ENCODE results near the gene TOR4A. TPM values are rescaled to one million over a fixed set of nuclear protein-coding genes. Genes with fewer than 3 reads are reported as not detected.

TOR4A gene
- total and polyA plus RNA-seq, 9 of the 15 experiments (the other 6 are each of a cell fraction or from before 2014, with no cell fraction given), result 3.9 to 49.2 (median 8.8) TPM

DNA sequence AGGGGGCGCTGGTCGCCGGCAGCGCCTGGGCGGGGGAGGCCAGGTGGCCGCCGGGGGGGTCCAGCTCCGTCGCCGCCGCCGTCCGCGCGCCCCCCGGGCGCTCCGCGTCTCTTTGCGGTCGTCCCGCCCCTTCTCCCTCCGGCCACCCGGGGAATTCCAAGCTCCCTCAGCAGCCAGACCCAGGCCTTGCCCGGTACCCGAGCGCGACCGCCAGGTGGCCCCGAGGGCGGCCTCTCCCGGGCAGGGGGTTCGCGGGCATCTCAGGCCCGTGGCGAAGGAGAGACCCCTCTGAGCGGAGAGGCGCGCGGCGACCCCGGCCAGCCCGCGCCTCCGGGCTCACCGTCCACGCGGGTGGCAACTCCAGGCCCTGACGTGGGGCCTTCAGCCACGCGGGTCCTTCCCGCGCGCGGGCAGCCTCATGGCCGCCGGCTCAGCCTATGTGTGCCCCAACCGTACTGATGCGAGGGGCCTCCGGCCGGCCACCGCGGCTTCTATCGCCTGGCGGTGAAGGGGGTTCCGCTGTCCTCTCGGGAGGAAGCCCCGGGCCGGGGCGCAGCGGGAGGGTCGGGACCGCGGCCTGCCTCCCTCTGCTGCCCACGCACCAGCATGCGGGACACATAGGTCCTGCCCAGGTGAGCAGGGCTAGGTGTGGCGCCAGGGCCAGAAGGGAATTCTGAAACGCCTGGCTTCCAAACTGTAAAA, 25.1 kb downstream of the TOR4A start (continued):
- TF ChIP-seq, protein P1, sequence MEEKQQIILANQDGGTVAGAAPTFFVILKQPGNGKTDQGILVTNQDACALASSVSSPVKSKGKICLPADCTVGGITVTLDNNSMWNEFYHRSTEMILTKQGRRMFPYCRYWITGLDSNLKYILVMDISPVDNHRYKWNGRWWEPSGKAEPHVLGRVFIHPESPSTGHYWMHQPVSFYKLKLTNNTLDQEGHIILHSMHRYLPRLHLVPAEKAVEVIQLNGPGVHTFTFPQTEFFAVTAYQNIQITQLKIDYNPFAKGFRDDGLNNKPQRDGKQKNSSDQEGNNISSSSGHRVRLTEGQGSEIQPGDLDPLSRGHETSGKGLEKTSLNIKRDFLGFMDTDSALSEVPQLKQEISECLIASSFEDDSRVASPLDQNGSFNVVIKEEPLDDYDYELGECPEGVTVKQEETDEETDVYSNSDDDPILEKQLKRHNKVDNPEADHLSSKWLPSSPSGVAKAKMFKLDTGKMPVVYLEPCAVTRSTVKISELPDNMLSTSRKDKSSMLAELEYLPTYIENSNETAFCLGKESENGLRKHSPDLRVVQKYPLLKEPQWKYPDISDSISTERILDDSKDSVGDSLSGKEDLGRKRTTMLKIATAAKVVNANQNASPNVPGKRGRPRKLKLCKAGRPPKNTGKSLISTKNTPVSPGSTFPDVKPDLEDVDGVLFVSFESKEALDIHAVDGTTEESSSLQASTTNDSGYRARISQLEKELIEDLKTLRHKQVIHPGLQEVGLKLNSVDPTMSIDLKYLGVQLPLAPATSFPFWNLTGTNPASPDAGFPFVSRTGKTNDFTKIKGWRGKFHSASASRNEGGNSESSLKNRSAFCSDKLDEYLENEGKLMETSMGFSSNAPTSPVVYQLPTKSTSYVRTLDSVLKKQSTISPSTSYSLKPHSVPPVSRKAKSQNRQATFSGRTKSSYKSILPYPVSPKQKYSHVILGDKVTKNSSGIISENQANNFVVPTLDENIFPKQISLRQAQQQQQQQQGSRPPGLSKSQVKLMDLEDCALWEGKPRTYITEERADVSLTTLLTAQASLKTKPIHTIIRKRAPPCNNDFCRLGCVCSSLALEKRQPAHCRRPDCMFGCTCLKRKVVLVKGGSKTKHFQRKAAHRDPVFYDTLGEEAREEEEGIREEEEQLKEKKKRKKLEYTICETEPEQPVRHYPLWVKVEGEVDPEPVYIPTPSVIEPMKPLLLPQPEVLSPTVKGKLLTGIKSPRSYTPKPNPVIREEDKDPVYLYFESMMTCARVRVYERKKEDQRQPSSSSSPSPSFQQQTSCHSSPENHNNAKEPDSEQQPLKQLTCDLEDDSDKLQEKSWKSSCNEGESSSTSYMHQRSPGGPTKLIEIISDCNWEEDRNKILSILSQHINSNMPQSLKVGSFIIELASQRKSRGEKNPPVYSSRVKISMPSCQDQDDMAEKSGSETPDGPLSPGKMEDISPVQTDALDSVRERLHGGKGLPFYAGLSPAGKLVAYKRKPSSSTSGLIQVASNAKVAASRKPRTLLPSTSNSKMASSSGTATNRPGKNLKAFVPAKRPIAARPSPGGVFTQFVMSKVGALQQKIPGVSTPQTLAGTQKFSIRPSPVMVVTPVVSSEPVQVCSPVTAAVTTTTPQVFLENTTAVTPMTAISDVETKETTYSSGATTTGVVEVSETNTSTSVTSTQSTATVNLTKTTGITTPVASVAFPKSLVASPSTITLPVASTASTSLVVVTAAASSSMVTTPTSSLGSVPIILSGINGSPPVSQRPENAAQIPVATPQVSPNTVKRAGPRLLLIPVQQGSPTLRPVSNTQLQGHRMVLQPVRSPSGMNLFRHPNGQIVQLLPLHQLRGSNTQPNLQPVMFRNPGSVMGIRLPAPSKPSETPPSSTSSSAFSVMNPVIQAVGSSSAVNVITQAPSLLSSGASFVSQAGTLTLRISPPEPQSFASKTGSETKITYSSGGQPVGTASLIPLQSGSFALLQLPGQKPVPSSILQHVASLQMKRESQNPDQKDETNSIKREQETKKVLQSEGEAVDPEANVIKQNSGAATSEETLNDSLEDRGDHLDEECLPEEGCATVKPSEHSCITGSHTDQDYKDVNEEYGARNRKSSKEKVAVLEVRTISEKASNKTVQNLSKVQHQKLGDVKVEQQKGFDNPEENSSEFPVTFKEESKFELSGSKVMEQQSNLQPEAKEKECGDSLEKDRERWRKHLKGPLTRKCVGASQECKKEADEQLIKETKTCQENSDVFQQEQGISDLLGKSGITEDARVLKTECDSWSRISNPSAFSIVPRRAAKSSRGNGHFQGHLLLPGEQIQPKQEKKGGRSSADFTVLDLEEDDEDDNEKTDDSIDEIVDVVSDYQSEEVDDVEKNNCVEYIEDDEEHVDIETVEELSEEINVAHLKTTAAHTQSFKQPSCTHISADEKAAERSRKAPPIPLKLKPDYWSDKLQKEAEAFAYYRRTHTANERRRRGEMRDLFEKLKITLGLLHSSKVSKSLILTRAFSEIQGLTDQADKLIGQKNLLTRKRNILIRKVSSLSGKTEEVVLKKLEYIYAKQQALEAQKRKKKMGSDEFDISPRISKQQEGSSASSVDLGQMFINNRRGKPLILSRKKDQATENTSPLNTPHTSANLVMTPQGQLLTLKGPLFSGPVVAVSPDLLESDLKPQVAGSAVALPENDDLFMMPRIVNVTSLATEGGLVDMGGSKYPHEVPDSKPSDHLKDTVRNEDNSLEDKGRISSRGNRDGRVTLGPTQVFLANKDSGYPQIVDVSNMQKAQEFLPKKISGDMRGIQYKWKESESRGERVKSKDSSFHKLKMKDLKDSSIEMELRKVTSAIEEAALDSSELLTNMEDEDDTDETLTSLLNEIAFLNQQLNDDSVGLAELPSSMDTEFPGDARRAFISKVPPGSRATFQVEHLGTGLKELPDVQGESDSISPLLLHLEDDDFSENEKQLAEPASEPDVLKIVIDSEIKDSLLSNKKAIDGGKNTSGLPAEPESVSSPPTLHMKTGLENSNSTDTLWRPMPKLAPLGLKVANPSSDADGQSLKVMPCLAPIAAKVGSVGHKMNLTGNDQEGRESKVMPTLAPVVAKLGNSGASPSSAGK (IDR thresholded peaks at IDR 0.05), result peak; percentile 94
- TF ChIP-seq KAT7 (CRISPR knock-in tag; IDR thresholded peaks at IDR 0.05; ENCODE audit: borderline replicate concordance) (peak; percentile 62; the same call in 1 of the 2 replicates), FOXP1 (CRISPR knock-in tag; IDR thresholded peaks at IDR 0.05) (peak; percentile 92), POLR2A (conservative IDR thresholded peaks at IDR 0.05) (peak; percentile 49; the same call in 1 of the 2 replicates), ZFPM2 (CRISPR knock-in tag; IDR thresholded peaks at IDR 0.05) (no peak), GABPB1 (CRISPR knock-in tag; IDR thresholded peaks at IDR 0.05) (peak; percentile 77; the same call in 1 of the 2 replicates), SMC3 (conservative IDR thresholded peaks at IDR 0.05; ENCODE audit: insufficient read depth, low read depth, low read length) (peak; percentile 24; the same call in 1 of the 2 replicates), ZNF316 (IDR thresholded peaks at IDR 0.05) (no peak), SRSF7 (optimal IDR thresholded peaks at IDR 0.05; ENCODE audit: low read depth, low read length) (peak; percentile 89), SMARCB1 (IDR thresholded peaks at IDR 0.05; ENCODE audit: insufficient read length, low read depth) (no peak), POLR2AphosphoS2 (IDR thresholded peaks at IDR 0.05; ENCODE audit: low read length) (no peak), RAD21 (CRISPR knock-in tag; conservative IDR thresholded peaks at IDR 0.05 in 1 of 2, IDR thresholded peaks at IDR 0.05 in 1 of 2) (0 out of 4 replicates have a peak, but pooled peaks of 1 of the 2 experiments have one; percentile 27)
- TF ChIP-seq, protein P2, sequence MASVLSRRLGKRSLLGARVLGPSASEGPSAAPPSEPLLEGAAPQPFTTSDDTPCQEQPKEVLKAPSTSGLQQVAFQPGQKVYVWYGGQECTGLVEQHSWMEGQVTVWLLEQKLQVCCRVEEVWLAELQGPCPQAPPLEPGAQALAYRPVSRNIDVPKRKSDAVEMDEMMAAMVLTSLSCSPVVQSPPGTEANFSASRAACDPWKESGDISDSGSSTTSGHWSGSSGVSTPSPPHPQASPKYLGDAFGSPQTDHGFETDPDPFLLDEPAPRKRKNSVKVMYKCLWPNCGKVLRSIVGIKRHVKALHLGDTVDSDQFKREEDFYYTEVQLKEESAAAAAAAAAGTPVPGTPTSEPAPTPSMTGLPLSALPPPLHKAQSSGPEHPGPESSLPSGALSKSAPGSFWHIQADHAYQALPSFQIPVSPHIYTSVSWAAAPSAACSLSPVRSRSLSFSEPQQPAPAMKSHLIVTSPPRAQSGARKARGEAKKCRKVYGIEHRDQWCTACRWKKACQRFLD (CRISPR knock-in tag; IDR thresholded peaks at IDR 0.05), result peak; percentile 74
- TF ChIP-seq, protein P3, sequence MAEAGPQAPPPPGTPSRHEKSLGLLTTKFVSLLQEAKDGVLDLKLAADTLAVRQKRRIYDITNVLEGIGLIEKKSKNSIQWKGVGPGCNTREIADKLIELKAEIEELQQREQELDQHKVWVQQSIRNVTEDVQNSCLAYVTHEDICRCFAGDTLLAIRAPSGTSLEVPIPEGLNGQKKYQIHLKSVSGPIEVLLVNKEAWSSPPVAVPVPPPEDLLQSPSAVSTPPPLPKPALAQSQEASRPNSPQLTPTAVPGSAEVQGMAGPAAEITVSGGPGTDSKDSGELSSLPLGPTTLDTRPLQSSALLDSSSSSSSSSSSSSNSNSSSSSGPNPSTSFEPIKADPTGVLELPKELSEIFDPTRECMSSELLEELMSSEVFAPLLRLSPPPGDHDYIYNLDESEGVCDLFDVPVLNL (CRISPR knock-in tag; IDR thresholded peaks at IDR 0.05; ENCODE audit: low read depth), result peak; percentile 69; the same call in 1 of the 2 replicates
